Panc1 (cell line): ENCODE data around the gene XYLT1. TPM values are rescaled to one million over a fixed set of nuclear protein-coding genes. Genes with fewer than 3 reads are reported as not detected.

ENCODE experiments used
- ATAC-seq: fragments of 200-7000 bp; cut with Tn5 transposase; 2 replicates; pipeline ENCODE4 v1.9.1; 2020; ENCODE audit warnings: mild to moderate bottlenecking, moderate library complexity
- BruUV-seq: library from RNA; stranded (reverse); fragments of 400-500 nt; replicated peaks from 2 replicates; lab custom pipeline; 2021; lab: Mats Ljungman, UMichigan
- CTCF ChIA-PET: fragments of 300-600 bp; sonication (Branson Sonifier 250); formaldehyde crosslinking; loops from one replicate; lab custom pipeline; 2022; ENCODE audit warnings: antibody characterized with exemption; lab: Charles Lee
- POLR2A ChIA-PET: fragments of 300-600 bp; sonication (Branson Sonifier 250); formaldehyde crosslinking; loops from one replicate; lab custom pipeline; 2022; ENCODE audit warnings: antibody characterized with exemption; lab: Charles Lee
- DNase-seq: peaks from one replicate; pipeline ENCODE4 v3.0.0-alpha.2; 2010; ENCODE audit warnings: low read depth, low spot score
- H3K27ac ChIP-seq: 2 replicates; pipeline ENCODE4 v1.5.1; 2011; ENCODE audit warnings: mild to moderate bottlenecking, low read length, inconsistent platforms
- H3K27me3 ChIP-seq: fragments of 200-500 bp; sonication (Bioruptor generic); 2 replicates; pipeline ENCODE4 v1.6.0; 2014; ENCODE audit warnings: low read length, inconsistent platforms; ENCODE audit not compliant: control insufficient read depth, insufficient read depth
- H3K36me3 ChIP-seq: fragments of 200-500 bp; sonication (Bioruptor generic); 2 replicates; pipeline ENCODE4 v1.5.1; 2014; ENCODE audit warnings: inconsistent platforms, mild to moderate bottlenecking, low read length, moderate library complexity; ENCODE audit not compliant: control insufficient read depth, insufficient read depth
- H3K4me1 ChIP-seq: 2 replicates; pipeline ENCODE4 v1.5.1; 2011; ENCODE audit warnings: inconsistent platforms, mild to moderate bottlenecking, low read length, moderate library complexity; ENCODE audit not compliant: control insufficient read depth, insufficient read depth
- H3K4me3 ChIP-seq, 2 experiments: 2 replicates each; pipeline ENCODE4 v1.5.1; 2011 to 2012; ENCODE audit warnings: low read depth in 2 of 2, low read length in 2 of 2, mild to moderate bottlenecking in 2 of 2, inconsistent platforms in 1 of 2, moderate library complexity in 1 of 2
- H3K9me3 ChIP-seq: fragments of 200-500 bp; sonication (Bioruptor generic); 2 replicates; pipeline ENCODE4 v1.5.1; 2014; ENCODE audit warnings: low read depth, mild to moderate bottlenecking, inconsistent platforms, low read length, moderate library complexity; ENCODE audit not compliant: control insufficient read depth, insufficient read depth
- CTCF ChIP-seq: fragments of 450-650 bp; IDR thresholded peaks from 2 replicates; pipeline ENCODE4 v1.5.1; 2017; ENCODE audit warnings: mild to moderate bottlenecking
- POLR2AphosphoS5 ChIP-seq: IDR thresholded peaks from 2 replicates; pipeline ENCODE4 v1.6.1; 2012; ENCODE audit warnings: mild to moderate bottlenecking, low read depth, low read length, moderate library complexity
- REST ChIP-seq, 2 experiments: IDR thresholded peaks; 2 replicates each; pipeline ENCODE4 v1.6.1; 2011 to 2012; ENCODE audit warnings: low read depth in 2 of 2, control low read depth in 1 of 2, low read length in 1 of 2, mild to moderate bottlenecking in 1 of 2, moderate library complexity in 1 of 2; ENCODE audit not compliant: insufficient read depth in 1 of 2
- SIN3A ChIP-seq: IDR thresholded peaks from 2 replicates; pipeline ENCODE4 v1.6.1; 2012; ENCODE audit warnings: low read depth, mild to moderate bottlenecking, low read length, moderate library complexity, borderline replicate concordance; ENCODE audit not compliant: insufficient read depth
- TCF7L2 ChIP-seq: IDR thresholded peaks from 2 replicates; pipeline ENCODE4 v1.6.1; 2011; ENCODE audit warnings: mild to moderate bottlenecking, low read depth, low read length, inconsistent platforms
- in situ Hi-C: cut with HindIII; loops from 2 replicates; pipeline ENCODE4 v1.10.0; 2016; ENCODE audit warnings: low sequenced_read_pairs, low pct_unique_long_range_greater_than_20kb
- intact Hi-C: fragments of 100-400 bp; cut with micrococcal nuclease; formaldehyde crosslinking; loops from one replicate; pipeline ENCODE4 v1.10.0; 2022; ENCODE audit not compliant: unreplicated experiment
- total RNA-seq: library from RNA; stranded (reverse); gene quantifications from one replicate; pipeline ENCODE4 v1.2.1, GENCODE V29; 2021; ENCODE audit not compliant: unreplicated experiment

Gene XYLT1
- total RNA-seq, 1 experiment from 2014 or later = 0.62 TPM

- ATAC-seq (no peak), DNase-seq (no peak)
- TF ChIP-seq SIN3A (no peak), CTCF (no peak), TCF7L2 (no peak)
- Histone ChIP-seq H3K36me3 (no peaks in the 10 kb centered on the region), H3K4me1 (no peaks in the 10 kb centered on the region), H3K27me3 (peaks cover 2% of the 10 kb centered on the region; the same call in 1 of the 2 replicates), H3K9me3 (no peaks in the 10 kb centered on the region), H3K27ac (no peak overlapping the region), H3K4me3 (no peak overlapping the region)
- no TSS peak for BruUV-seq
- in situ Hi-C loops (no loop called here), intact Hi-C loops (no loop called here)
- ChIA-PET POLR2A (no interaction called here), CTCF (no interaction called here)
Measured at GRCh38 chr16:17215306-17215705, 255.5 kb downstream of the XYLT1 start.

- in situ Hi-C loops = no loop called here
- CTCF ChIA-PET = no interaction called here
- no peak for ATAC-seq
Measured at GRCh38 chr16:17213974-17214373, 256.8 kb downstream of the XYLT1 start.

More at GRCh38 chr16:17213974-17214373, 256.8 kb downstream of the XYLT1 start:
- BruUV-seq = no TSS peak
- no peaks in the 10 kb centered on the region for H3K4me1 ChIP-seq
- no peak overlapping the region for H3K4me3 ChIP-seq
- intact Hi-C loops = no loop called here
- no peaks in the 10 kb centered on the region for H3K9me3 ChIP-seq
- TF ChIP-seq CTCF = no peak
- TF ChIP-seq SIN3A = no peak
- TF ChIP-seq TCF7L2 = no peak
- TF ChIP-seq POLR2AphosphoS5 = no peak
- TF ChIP-seq REST (IDR thresholded peaks at IDR 0.05; ENCODE audit: insufficient read depth in 1 of 2, low read depth in 2 of 2, low read length in 1 of 2) = no peak
- DNase-seq = no peak
- POLR2A ChIA-PET = no interaction called here
- H3K36me3 ChIP-seq = no peaks in the 10 kb centered on the region
- H3K27ac ChIP-seq = no peak overlapping the region
- peaks cover 4% of the 10 kb centered on the region; the same call in 1 of the 2 replicates for H3K27me3 ChIP-seq
